IMR-90 (cell line): ENCODE results near the gene ACOX1.

Source experiments
- CTCF ChIP-seq: conservative IDR thresholded peaks from 2 replicates; pipeline ENCODE4 v1.5.1; 2012; ENCODE audit warnings: mild to moderate bottlenecking, low read depth, low read length, improper control_type of control experiment
- ELK1 ChIP-seq: fragments of 150-350 bp; IDR thresholded peaks from 2 replicates; pipeline ENCODE4 v1.6.1; 2016; ENCODE audit warnings: low read depth, mild to moderate bottlenecking, low read length, moderate library complexity, borderline replicate concordance
- MAZ ChIP-seq: IDR thresholded peaks from 2 replicates; pipeline ENCODE4 v1.6.1; 2012; ENCODE audit warnings: low read depth, mild to moderate bottlenecking, low read length, improper control_type of control experiment, moderate library complexity, borderline replicate concordance
- RFX5 ChIP-seq: IDR thresholded peaks from 2 replicates; pipeline ENCODE4 v1.8.0; 2012; ENCODE audit warnings: low read depth, mild to moderate bottlenecking, low read length, moderate library complexity

GRCh38 chr17:75898065-75898464 is 80.9 kb downstream of the ACOX1 start:
- no peak for TF ChIP-seq CTCF
- no peak for TF ChIP-seq MAZ
- no peak for TF ChIP-seq ELK1
- no peak for TF ChIP-seq RFX5
